Neural progenitor cell (in vitro differentiated cells): ENCODE data around the gene PBX3.

ENCODE experiments used
- EZH2 ChIP-seq: fragments of 200-600 bp; sonication (generic); IDR thresholded peaks from 2 replicates; pipeline ENCODE4 v1.6.1; 2017; ENCODE audit warnings: antibody characterized with exemption, mild to moderate bottlenecking, moderate library complexity
- EZH2phosphoT487 ChIP-seq: fragments of 200-600 bp; sonication (generic); IDR thresholded peaks from 2 replicates; pipeline ENCODE4 v1.6.1; 2017; ENCODE audit warnings: antibody characterized with exemption
- TF ChIP-seq, protein P1 (sequence below): fragments of 200-600 bp; sonication (generic); IDR thresholded peaks from 2 replicates; pipeline ENCODE4 v1.5.1; 2017; ENCODE audit warnings: antibody characterized with exemption, mild to moderate bottlenecking

DNA sequence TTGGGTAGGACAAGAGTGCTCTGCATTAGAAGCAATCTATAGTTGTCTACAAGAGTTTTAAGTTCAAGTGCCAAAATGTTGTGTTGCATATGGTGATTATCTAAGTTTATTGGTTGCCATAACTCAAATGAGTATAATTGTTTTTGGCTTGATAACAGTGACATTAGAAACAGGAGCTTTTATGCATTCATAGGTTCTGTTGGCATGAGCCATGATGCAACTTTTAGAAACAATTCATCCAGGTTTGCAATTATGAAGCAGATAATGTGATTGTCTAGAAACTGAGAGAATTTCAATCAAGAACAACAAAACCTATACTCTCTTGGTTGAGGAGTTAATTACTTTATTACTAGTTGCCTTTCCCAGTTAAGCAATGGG is 137.0 kb downstream of the PBX3 start:
- TF ChIP-seq, protein P1, sequence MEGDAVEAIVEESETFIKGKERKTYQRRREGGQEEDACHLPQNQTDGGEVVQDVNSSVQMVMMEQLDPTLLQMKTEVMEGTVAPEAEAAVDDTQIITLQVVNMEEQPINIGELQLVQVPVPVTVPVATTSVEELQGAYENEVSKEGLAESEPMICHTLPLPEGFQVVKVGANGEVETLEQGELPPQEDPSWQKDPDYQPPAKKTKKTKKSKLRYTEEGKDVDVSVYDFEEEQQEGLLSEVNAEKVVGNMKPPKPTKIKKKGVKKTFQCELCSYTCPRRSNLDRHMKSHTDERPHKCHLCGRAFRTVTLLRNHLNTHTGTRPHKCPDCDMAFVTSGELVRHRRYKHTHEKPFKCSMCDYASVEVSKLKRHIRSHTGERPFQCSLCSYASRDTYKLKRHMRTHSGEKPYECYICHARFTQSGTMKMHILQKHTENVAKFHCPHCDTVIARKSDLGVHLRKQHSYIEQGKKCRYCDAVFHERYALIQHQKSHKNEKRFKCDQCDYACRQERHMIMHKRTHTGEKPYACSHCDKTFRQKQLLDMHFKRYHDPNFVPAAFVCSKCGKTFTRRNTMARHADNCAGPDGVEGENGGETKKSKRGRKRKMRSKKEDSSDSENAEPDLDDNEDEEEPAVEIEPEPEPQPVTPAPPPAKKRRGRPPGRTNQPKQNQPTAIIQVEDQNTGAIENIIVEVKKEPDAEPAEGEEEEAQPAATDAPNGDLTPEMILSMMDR = no peak
- TF ChIP-seq EZH2phosphoT487 (no peak), EZH2 (no peak)
